Sigmoid colon (tissue), 4 donors: Measurements from ENCODE around the gene TLR10.
"Not testable (repeated sequence)": the region's sequence is repeated elsewhere in the genome, so short reads cannot be mapped to it uniquely, and the experiment has no call there.

Experiments used
- POLR2AphosphoS5 ChIP-seq, 4 donors: sonication (generic); formaldehyde crosslinking; IDR thresholded peaks; one replicate each; pipeline ENCODE4 v1.6.1; 2017; ENCODE audit warnings: antibody characterized with exemption in 4 of 4
- TF ChIP-seq, protein P1 (sequence below), 4 experiments: fragments of 450-650 bp in 3 of 4; fragments of 200-600 bp in 1 of 4; IDR thresholded peaks; one replicate each; pipeline ENCODE4 v1.5.1; 2016 to 2019; ENCODE audit warnings: antibody characterized with exemption in 4 of 4, mild to moderate bottlenecking in 3 of 4, moderate library complexity in 2 of 4

DNA sequence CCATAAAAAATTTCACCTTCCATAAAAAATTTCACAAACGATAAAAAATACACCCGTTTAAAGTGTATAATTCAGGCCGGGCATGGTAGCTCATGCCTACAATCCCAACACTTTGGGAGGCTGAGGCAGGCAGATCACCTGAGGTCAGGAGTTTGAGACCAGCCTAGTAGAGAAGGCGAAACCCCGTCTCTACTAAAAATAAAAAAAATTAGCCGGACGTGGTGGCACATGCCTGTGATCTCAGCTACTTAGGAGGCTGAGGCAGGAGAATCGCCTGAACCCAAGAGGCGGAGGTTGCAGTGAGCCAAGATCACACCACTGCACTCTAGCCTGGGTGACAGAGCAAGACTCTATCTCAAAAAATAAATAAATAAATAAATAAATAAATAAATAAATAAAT, 23.5 kb upstream of the TLR10 start:
- TF ChIP-seq, protein P1, sequence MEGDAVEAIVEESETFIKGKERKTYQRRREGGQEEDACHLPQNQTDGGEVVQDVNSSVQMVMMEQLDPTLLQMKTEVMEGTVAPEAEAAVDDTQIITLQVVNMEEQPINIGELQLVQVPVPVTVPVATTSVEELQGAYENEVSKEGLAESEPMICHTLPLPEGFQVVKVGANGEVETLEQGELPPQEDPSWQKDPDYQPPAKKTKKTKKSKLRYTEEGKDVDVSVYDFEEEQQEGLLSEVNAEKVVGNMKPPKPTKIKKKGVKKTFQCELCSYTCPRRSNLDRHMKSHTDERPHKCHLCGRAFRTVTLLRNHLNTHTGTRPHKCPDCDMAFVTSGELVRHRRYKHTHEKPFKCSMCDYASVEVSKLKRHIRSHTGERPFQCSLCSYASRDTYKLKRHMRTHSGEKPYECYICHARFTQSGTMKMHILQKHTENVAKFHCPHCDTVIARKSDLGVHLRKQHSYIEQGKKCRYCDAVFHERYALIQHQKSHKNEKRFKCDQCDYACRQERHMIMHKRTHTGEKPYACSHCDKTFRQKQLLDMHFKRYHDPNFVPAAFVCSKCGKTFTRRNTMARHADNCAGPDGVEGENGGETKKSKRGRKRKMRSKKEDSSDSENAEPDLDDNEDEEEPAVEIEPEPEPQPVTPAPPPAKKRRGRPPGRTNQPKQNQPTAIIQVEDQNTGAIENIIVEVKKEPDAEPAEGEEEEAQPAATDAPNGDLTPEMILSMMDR (IDR thresholded peaks at IDR 0.05): not testable (repeated sequence)
- not testable (repeated sequence) for TF ChIP-seq POLR2AphosphoS5 (IDR thresholded peaks at IDR 0.05)
